ENCODE results near the gene NOSTRIN. TPM values are rescaled to one million over a fixed set of nuclear protein-coding genes. Genes with fewer than 3 reads are reported as not detected.

Gene NOSTRIN
- total RNA-seq, 4 donors from 2014 or later, result 5.0 to 16.1 (median 6.4) TPM

DNA sequence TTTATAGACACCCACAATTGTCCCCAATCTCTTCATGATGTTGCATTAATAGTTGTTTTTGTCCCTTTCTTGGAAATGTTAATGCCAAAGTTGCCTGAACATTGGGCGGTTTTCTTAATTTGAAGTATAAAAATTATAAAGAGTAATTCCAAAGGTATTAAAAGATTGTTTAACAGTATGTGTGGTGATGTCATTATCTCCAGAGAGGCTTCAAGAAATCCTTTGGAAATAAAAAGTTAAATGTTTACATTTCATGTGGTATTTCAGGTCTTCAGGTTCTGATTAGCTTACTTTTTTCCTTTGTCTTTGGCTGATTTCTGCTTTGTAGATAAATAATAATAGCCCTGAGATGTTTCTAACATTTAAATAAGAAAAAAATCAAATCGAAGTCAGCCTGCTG, 29.3 kb upstream of the NOSTRIN start:
- no peak overlapping the region for H3K4me3 ChIP-seq
- no peaks in the 10 kb centered on the region for H3K4me1 ChIP-seq
- H3K9me3 ChIP-seq, result no peaks in the 10 kb centered on the region
- no peaks in the 10 kb centered on the region for H3K36me3 ChIP-seq
- intact Hi-C loops (cut with DNase I; ENCODE audit: low total_unique reads) (loop anchor here (1.0 to 5.0 kb wide), 2 partner anchors 147 to 359 kb away; no protein-coding TSS in a partner anchor), in situ Hi-C loops (cut with MboI; ENCODE audit: low sequenced_read_pairs in 4 of 4) (loop anchor here in 3 of 4 donors (5.0 to 10.0 kb wide), 2 partner anchors 142 to 144 kb away; no protein-coding TSS in a partner anchor)
- TF ChIP-seq, protein P1, sequence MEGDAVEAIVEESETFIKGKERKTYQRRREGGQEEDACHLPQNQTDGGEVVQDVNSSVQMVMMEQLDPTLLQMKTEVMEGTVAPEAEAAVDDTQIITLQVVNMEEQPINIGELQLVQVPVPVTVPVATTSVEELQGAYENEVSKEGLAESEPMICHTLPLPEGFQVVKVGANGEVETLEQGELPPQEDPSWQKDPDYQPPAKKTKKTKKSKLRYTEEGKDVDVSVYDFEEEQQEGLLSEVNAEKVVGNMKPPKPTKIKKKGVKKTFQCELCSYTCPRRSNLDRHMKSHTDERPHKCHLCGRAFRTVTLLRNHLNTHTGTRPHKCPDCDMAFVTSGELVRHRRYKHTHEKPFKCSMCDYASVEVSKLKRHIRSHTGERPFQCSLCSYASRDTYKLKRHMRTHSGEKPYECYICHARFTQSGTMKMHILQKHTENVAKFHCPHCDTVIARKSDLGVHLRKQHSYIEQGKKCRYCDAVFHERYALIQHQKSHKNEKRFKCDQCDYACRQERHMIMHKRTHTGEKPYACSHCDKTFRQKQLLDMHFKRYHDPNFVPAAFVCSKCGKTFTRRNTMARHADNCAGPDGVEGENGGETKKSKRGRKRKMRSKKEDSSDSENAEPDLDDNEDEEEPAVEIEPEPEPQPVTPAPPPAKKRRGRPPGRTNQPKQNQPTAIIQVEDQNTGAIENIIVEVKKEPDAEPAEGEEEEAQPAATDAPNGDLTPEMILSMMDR (IDR thresholded peaks at IDR 0.05 in 4 of 5, conservative IDR thresholded peaks at IDR 0.05 in 1 of 5), result no peak
- TF ChIP-seq POLR2A (IDR thresholded peaks at IDR 0.05), result no peak
- H3K27ac ChIP-seq, result no peak overlapping the region
- no peak for DNase-seq
- H3K27me3 ChIP-seq, result no peaks in the 10 kb centered on the region
- ATAC-seq, result no peak

DNA sequence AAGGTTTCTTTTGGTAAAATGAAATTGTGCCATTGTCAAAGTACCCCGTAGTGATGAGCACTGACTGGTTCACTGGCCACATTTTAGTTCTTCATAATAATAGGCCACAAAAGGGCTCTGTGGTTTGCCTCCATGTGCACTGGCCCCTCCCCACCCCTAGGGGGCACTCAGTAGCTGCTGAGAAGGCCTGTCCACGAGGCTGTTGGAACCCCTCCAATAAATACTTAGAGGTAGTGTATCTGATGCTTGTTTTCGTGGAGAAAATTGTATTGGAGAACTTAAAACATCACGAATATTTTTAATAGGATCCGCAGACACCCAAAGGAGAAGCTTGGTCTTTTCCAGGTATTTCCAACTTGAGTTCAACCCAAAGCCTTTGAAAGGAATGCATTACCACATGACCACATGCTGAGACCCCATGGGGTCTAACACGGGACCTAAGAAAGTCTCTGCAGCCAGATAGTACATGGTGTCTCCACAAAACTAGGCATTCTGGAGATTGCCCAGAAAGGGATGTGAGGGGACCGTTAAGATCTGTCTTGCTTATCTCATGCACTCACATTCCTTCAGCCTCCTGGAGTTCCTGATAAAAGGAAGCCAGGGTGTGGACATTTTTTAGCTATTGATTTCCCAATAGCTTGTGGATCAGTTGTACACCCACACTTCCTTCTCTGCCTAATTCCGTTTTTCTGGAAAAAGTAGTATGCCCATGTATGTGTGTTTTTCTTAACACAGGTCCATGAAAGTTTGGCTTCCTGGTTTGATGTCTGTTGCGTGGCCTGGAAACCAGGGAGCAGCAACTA, 28.5 kb upstream of the NOSTRIN start:
- ATAC-seq (peak; percentile 54 to 81), DNase-seq (peak; percentile 16 to 55)
- no peaks in the 10 kb centered on the region for H3K4me1 ChIP-seq
- H3K27me3 ChIP-seq, result no peaks in the 10 kb centered on the region
- intact Hi-C loops (cut with DNase I; ENCODE audit: low total_unique reads) (loop anchor here (1.0 to 5.0 kb wide), 3 partner anchors 75 to 358 kb away; no protein-coding TSS in a partner anchor), in situ Hi-C loops (cut with MboI; ENCODE audit: low sequenced_read_pairs in 4 of 4) (loop anchor here in 3 of 4 donors (5.0 to 10.0 kb wide), 2 partner anchors 141 to 143 kb away; no protein-coding TSS in a partner anchor)
- no peaks in the 10 kb centered on the region for H3K9me3 ChIP-seq
- H3K36me3 ChIP-seq, result no peaks in the 10 kb centered on the region
- H3K4me3 ChIP-seq, result no peak overlapping the region
- no peak overlapping the region for H3K27ac ChIP-seq
- TF ChIP-seq, protein P1 (IDR thresholded peaks at IDR 0.05 in 4 of 5, conservative IDR thresholded peaks at IDR 0.05 in 1 of 5), result peak; percentile 79 to 89 (median 85)
- TF ChIP-seq POLR2A (IDR thresholded peaks at IDR 0.05), result no peak

- no peak for ATAC-seq
- H3K9me3 ChIP-seq, result no peaks in the 10 kb centered on the region
- no peaks in the 10 kb centered on the region for H3K27me3 ChIP-seq
- DNase-seq, result no peak
- H3K27ac ChIP-seq, result no peak overlapping the region
- no peak for TF ChIP-seq POLR2A (IDR thresholded peaks at IDR 0.05)
- TF ChIP-seq, protein P1 (IDR thresholded peaks at IDR 0.05 in 4 of 5, conservative IDR thresholded peaks at IDR 0.05 in 1 of 5), result no peak
- H3K36me3 ChIP-seq, result no peaks in the 10 kb centered on the region
- H3K4me1 ChIP-seq, result no peaks in the 10 kb centered on the region
- no peak overlapping the region for H3K4me3 ChIP-seq
- in situ Hi-C loops (cut with MboI; ENCODE audit: low sequenced_read_pairs in 4 of 4), result loop anchor here in 3 of 4 donors (5.0 to 10.0 kb wide), 2 partner anchors 139 to 141 kb away; no protein-coding TSS in a partner anchor
- intact Hi-C loops (cut with DNase I; ENCODE audit: low total_unique reads), result loop anchor here (2.0 kb wide), 1 partner anchor 73 kb away; no protein-coding TSS in a partner anchor
These were observed 26.6 kb upstream of the NOSTRIN start for GRCh38 chr2:168775837-168776236.

DNA sequence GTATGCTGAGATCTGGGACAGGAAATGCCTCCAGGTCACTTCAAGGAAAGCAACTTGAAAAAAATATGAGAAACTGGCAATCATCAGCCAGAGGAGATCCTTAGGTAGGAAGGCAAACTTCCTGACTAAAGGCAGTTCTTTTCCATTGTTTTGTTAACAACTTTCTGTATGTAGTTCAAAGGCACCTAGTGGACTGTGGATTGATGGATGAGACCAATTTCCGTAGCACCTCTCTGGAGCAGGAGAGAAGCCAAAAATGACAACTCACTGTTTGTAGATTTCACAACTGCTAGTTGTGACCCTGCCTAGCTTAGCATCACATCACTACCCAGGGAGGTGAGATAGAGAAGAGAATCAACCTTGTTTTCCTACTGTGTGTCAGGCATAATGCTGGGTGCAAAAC, 21.8 kb upstream of the NOSTRIN start:
- intact Hi-C loops (cut with DNase I; ENCODE audit: low total_unique reads) (no loop called here), in situ Hi-C loops (cut with MboI; ENCODE audit: low sequenced_read_pairs in 4 of 4) (no loop called here)
- Histone ChIP-seq H3K27ac (no peak overlapping the region), H3K27me3 (no peaks in the 10 kb centered on the region), H3K4me3 (no peak overlapping the region), H3K4me1 (no peaks in the 10 kb centered on the region), H3K9me3 (no peaks in the 10 kb centered on the region), H3K36me3 (no peaks in the 10 kb centered on the region)
- ATAC-seq (no peak), DNase-seq (no peak)
- no peak for TF ChIP-seq POLR2A (IDR thresholded peaks at IDR 0.05)
- TF ChIP-seq, protein P1 (IDR thresholded peaks at IDR 0.05 in 4 of 5, conservative IDR thresholded peaks at IDR 0.05 in 1 of 5), result no peak

Data from gastrocnemius medialis (tissue), 4 donors.